HepG2 (cell line): ENCODE data around the gene UBE2I. TPM values are rescaled to one million over a fixed set of nuclear protein-coding genes. Genes with fewer than 3 reads are reported as not detected.
A peak's percentile ranks its signal among the peaks of the same experiment; 100 is the strongest.

Source experiments
- HOXA7 ChIP-seq: sonication (generic); formaldehyde crosslinking; IDR thresholded peaks from 2 replicates; pipeline ENCODE4 v1.8.1; 2022; ENCODE audit warnings: mild to moderate bottlenecking, missing genetic modification reagents, moderate library complexity
- KDM2A ChIP-seq: sonication (generic); formaldehyde crosslinking; IDR thresholded peaks from 2 replicates; pipeline ENCODE4 v1.4.0; 2020; ENCODE audit warnings: low read depth, missing genetic modification reagents, borderline replicate concordance
- NFATC3 ChIP-seq: sonication (generic); formaldehyde crosslinking; IDR thresholded peaks from 2 replicates; pipeline ENCODE4 v1.5.1; 2020; ENCODE audit warnings: mild to moderate bottlenecking, missing genetic modification reagents
- PAF1 ChIP-seq: IDR thresholded peaks from 2 replicates; pipeline ENCODE4 v1.6.1; 2016; ENCODE audit warnings: missing genetic modification reagents, missing compliant biosample characterization
- RXRB ChIP-seq: IDR thresholded peaks from 2 replicates; pipeline ENCODE4 v1.6.1; 2016; ENCODE audit warnings: borderline replicate concordance, missing genetic modification reagents, missing compliant biosample characterization
- ZC3H13 ChIP-seq: sonication (generic); formaldehyde crosslinking; IDR thresholded peaks from 2 replicates; pipeline ENCODE4 v1.8.1; 2023; ENCODE audit warnings: mild to moderate bottlenecking, missing genetic modification reagents, moderate library complexity
- polyA plus RNA-seq, 8 experiments: library from polyadenylated mRNA; depleted of rRNA in 3 of 8; stranded (reverse) in 7 of 8; unstranded in 1 of 8; fragments of >200 nt; fragmentation: Illumina TruSeq in 4 of 8; extraction: Trizol in 4 of 8; gene quantifications; 2 replicates each; pipeline versions ENCODE4 v1.2.1 to v1.2.3, GENCODE V29; 2011 to 2016; ENCODE audit warnings: low read depth in 4 of 8, missing spikeins in 1 of 8, mixed read lengths in 1 of 8; ENCODE audit not compliant: insufficient read depth in 1 of 8
- total RNA-seq, 5 experiments: library from RNA; depleted of rRNA; stranded (reverse); fragments of >200 nt; fragmentation: Illumina TruSeq; extraction: Trizol; gene quantifications; 2 replicates each; pipeline ENCODE4 v1.2.3, GENCODE V29; 2016; ENCODE audit warnings: low read depth in 1 of 5
- TF ChIP-seq, protein P1 (sequence below): sonication (generic); formaldehyde crosslinking; IDR thresholded peaks from 2 replicates; pipeline ENCODE4 v1.4.0; 2020; ENCODE audit warnings: missing genetic modification reagents, mild to moderate bottlenecking, borderline replicate concordance
- TF ChIP-seq, protein P2 (sequence below): sonication (generic); formaldehyde crosslinking; IDR thresholded peaks from 2 replicates; pipeline ENCODE4 v1.5.0; 2020; ENCODE audit warnings: mild to moderate bottlenecking, missing genetic modification reagents
- TF ChIP-seq, protein P3 (sequence below): sonication (generic); formaldehyde crosslinking; IDR thresholded peaks from 2 replicates; pipeline ENCODE4 v1.9.0; 2021; ENCODE audit warnings: missing genetic modification reagents, mild to moderate bottlenecking, borderline replicate concordance
- TF ChIP-seq, protein P4 (sequence below): sonication (generic); formaldehyde crosslinking; IDR thresholded peaks from 2 replicates; pipeline ENCODE4 v1.4.0; 2020; ENCODE audit warnings: missing genetic modification reagents, borderline replicate concordance
- TF ChIP-seq, protein P5 (sequence below): sonication (generic); formaldehyde crosslinking; IDR thresholded peaks from 2 replicates; pipeline ENCODE4 v1.5.0; 2020; ENCODE audit warnings: mild to moderate bottlenecking, missing genetic modification reagents
- TF ChIP-seq, protein P6 (sequence below): sonication (generic); formaldehyde crosslinking; IDR thresholded peaks from 2 replicates; pipeline ENCODE4 v1.4.0; 2020; ENCODE audit warnings: missing genetic modification reagents, borderline replicate concordance

UBE2I gene
- total and polyA plus RNA-seq, 2 of the 13 experiments (the other 11 are each of a cell fraction or from before 2014, with no cell fraction given) = 75.8 to 98.9 TPM

DNA sequence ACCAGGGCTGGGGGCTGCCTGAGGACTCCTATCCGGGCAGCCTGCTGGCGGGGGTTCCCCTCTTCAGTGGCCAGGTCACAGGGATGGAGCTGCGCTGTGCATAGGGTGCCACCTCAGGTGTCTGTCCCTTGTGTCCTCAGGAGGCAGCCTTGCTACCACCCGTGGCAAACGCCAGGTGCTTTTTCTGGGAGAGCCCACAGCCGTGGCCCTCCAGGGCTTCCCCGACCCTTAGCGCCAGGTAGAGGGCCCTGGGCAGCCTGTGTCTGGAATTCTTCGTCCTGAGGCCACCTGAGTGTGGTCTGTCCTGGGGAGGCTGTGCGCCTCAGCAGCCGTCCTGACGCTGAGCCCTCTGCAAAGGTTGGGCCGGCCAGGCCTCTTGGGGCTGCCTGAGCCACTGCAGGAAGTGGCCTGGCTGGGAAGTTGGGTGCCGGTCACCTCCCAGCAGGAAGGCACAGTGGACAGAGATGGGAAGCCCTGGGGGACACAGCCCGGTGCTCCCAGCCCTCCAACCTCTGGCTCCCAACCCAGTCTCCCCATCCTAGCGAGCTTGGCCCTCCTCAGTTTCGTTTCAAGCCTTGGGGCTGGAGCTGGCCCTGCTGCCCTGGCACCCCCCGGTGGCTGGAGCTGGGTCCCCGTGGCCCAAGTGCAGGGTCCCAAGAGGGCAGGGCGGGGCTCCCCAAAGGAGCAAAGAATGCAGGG is 16.4 kb downstream of the UBE2I start (continued):
- TF ChIP-seq, protein P1, sequence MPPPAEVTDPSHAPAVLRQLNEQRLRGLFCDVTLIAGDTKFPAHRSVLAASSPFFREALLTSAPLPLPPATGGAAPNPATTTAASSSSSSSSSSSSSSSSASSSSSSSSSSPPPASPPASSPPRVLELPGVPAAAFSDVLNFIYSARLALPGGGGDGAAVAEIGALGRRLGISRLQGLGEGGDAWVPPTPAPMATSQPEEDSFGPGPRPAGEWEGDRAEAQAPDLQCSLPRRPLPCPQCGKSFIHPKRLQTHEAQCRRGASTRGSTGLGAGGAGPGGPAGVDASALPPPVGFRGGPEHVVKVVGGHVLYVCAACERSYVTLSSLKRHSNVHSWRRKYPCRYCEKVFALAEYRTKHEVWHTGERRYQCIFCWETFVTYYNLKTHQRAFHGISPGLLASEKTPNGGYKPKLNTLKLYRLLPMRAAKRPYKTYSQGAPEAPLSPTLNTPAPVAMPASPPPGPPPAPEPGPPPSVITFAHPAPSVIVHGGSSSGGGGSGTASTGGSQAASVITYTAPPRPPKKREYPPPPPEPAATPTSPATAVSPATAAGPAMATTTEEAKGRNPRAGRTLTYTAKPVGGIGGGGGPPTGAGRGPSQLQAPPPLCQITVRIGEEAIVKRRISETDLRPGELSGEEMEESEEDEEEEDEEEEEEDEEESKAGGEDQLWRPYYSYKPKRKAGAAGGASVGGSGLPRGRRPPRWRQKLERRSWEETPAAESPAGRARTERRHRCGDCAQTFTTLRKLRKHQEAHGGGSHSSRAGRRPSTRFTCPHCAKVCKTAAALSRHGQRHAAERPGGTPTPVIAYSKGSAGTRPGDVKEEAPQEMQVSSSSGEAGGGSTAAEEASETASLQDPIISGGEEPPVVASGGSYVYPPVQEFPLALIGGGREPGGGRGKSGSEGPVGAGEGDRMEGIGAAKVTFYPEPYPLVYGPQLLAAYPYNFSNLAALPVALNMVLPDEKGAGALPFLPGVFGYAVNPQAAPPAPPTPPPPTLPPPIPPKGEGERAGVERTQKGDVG (CRISPR knock-in tag) = no peak
- TF ChIP-seq, protein P2, sequence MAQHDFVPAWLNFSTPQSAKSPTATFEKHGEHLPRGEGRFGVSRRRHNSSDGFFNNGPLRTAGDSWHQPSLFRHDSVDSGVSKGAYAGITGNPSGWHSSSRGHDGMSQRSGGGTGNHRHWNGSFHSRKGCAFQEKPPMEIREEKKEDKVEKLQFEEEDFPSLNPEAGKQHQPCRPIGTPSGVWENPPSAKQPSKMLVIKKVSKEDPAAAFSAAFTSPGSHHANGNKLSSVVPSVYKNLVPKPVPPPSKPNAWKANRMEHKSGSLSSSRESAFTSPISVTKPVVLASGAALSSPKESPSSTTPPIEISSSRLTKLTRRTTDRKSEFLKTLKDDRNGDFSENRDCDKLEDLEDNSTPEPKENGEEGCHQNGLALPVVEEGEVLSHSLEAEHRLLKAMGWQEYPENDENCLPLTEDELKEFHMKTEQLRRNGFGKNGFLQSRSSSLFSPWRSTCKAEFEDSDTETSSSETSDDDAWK = no peak
- TF ChIP-seq, protein P3, sequence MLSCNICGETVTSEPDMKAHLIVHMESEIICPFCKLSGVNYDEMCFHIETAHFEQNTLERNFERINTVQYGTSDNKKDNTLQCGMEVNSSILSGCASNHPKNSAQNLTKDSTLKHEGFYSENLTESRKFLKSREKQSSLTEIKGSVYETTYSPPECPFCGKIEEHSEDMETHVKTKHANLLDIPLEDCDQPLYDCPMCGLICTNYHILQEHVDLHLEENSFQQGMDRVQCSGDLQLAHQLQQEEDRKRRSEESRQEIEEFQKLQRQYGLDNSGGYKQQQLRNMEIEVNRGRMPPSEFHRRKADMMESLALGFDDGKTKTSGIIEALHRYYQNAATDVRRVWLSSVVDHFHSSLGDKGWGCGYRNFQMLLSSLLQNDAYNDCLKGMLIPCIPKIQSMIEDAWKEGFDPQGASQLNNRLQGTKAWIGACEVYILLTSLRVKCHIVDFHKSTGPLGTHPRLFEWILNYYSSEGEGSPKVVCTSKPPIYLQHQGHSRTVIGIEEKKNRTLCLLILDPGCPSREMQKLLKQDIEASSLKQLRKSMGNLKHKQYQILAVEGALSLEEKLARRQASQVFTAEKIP = no peak
- TF ChIP-seq PAF1 (0 out of 2 replicates have a peak, but pooled peaks have one; percentile 16), NFATC3 (CRISPR knock-in tag) (no peak), RXRB (no peak), ZC3H13 (CRISPR knock-in tag) (peak; percentile 25; the same call in 1 of the 2 replicates), KDM2A (peak; percentile 33; the same call in 1 of the 2 replicates), HOXA7 (CRISPR knock-in tag) (no peak)
- TF ChIP-seq, protein P4, sequence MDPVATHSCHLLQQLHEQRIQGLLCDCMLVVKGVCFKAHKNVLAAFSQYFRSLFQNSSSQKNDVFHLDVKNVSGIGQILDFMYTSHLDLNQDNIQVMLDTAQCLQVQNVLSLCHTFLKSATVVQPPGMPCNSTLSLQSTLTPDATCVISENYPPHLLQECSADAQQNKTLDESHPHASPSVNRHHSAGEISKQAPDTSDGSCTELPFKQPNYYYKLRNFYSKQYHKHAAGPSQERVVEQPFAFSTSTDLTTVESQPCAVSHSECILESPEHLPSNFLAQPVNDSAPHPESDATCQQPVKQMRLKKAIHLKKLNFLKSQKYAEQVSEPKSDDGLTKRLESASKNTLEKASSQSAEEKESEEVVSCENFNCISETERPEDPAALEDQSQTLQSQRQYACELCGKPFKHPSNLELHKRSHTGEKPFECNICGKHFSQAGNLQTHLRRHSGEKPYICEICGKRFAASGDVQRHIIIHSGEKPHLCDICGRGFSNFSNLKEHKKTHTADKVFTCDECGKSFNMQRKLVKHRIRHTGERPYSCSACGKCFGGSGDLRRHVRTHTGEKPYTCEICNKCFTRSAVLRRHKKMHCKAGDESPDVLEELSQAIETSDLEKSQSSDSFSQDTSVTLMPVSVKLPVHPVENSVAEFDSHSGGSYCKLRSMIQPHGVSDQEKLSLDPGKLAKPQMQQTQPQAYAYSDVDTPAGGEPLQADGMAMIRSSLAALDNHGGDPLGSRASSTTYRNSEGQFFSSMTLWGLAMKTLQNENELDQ (CRISPR knock-in tag) = no peak
- TF ChIP-seq, protein P5, sequence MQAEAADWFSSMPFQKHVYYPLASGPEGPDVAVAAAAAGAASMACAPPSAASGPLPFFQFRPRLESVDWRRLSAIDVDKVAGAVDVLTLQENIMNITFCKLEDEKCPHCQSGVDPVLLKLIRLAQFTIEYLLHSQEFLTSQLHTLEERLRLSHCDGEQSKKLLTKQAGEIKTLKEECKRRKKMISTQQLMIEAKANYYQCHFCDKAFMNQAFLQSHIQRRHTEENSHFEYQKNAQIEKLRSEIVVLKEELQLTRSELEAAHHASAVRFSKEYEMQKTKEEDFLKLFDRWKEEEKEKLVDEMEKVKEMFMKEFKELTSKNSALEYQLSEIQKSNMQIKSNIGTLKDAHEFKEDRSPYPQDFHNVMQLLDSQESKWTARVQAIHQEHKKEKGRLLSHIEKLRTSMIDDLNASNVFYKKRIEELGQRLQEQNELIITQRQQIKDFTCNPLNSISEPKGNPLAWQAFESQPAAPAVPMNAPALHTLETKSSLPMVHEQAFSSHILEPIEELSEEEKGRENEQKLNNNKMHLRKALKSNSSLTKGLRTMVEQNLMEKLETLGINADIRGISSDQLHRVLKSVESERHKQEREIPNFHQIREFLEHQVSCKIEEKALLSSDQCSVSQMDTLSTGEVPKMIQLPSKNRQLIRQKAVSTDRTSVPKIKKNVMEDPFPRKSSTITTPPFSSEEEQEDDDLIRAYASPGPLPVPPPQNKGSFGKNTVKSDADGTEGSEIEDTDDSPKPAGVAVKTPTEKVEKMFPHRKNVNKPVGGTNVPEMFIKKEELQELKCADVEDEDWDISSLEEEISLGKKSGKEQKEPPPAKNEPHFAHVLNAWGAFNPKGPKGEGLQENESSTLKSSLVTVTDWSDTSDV (CRISPR knock-in tag) = no peak
- TF ChIP-seq, protein P6, sequence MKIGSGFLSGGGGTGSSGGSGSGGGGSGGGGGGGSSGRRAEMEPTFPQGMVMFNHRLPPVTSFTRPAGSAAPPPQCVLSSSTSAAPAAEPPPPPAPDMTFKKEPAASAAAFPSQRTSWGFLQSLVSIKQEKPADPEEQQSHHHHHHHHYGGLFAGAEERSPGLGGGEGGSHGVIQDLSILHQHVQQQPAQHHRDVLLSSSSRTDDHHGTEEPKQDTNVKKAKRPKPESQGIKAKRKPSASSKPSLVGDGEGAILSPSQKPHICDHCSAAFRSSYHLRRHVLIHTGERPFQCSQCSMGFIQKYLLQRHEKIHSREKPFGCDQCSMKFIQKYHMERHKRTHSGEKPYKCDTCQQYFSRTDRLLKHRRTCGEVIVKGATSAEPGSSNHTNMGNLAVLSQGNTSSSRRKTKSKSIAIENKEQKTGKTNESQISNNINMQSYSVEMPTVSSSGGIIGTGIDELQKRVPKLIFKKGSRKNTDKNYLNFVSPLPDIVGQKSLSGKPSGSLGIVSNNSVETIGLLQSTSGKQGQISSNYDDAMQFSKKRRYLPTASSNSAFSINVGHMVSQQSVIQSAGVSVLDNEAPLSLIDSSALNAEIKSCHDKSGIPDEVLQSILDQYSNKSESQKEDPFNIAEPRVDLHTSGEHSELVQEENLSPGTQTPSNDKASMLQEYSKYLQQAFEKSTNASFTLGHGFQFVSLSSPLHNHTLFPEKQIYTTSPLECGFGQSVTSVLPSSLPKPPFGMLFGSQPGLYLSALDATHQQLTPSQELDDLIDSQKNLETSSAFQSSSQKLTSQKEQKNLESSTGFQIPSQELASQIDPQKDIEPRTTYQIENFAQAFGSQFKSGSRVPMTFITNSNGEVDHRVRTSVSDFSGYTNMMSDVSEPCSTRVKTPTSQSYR (CRISPR knock-in tag) = no peak
